Tibial nerve (tissue), 4 donors: ENCODE data around the gene KIZ.

Experiments
- EP300 ChIP-seq, 2 donors: sonication (generic); formaldehyde crosslinking; IDR thresholded peaks; one replicate each; pipeline ENCODE4 v1.6.1; 2017; ENCODE audit warnings: antibody characterized with exemption in 2 of 2, mild to moderate bottlenecking in 1 of 2
- POLR2A ChIP-seq, 2 donors: fragments of 450-650 bp; IDR thresholded peaks; one replicate each; pipeline ENCODE4 v1.6.1; 2017; ENCODE audit warnings: antibody characterized with exemption in 2 of 2, mild to moderate bottlenecking in 2 of 2, moderate library complexity in 2 of 2
- TF ChIP-seq, protein P1 (sequence below), 5 experiments: fragments of 200-600 bp in 3 of 5; fragments of 450-650 bp in 2 of 5; sonication (generic) in 3 of 5; IDR thresholded peaks; one replicate each; pipeline ENCODE4 v1.5.1; 2016 to 2019; ENCODE audit warnings: antibody characterized with exemption in 5 of 5, mild to moderate bottlenecking in 3 of 5, moderate library complexity in 2 of 5

DNA sequence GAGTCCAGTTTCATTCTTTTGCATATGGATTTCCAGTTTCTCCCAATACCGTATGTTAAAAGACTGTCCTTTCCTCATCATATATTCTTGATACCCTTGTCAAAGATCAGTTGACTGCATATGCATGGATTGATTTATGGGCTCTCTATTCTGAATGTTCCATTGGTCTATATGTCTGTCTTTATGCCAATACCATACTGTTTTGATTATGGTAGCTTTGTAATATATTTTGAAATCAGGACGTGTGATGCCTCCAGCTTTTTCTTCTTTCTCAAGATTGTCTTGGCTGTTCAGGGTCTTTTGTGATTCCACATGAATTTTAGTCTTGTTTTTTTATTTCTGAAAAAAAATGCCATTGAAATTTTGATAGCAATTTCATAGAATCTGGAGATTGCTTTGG is 51.9 kb downstream of the KIZ start:
- TF ChIP-seq, protein P1, sequence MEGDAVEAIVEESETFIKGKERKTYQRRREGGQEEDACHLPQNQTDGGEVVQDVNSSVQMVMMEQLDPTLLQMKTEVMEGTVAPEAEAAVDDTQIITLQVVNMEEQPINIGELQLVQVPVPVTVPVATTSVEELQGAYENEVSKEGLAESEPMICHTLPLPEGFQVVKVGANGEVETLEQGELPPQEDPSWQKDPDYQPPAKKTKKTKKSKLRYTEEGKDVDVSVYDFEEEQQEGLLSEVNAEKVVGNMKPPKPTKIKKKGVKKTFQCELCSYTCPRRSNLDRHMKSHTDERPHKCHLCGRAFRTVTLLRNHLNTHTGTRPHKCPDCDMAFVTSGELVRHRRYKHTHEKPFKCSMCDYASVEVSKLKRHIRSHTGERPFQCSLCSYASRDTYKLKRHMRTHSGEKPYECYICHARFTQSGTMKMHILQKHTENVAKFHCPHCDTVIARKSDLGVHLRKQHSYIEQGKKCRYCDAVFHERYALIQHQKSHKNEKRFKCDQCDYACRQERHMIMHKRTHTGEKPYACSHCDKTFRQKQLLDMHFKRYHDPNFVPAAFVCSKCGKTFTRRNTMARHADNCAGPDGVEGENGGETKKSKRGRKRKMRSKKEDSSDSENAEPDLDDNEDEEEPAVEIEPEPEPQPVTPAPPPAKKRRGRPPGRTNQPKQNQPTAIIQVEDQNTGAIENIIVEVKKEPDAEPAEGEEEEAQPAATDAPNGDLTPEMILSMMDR (IDR thresholded peaks at IDR 0.05) = no peak
- TF ChIP-seq POLR2A (IDR thresholded peaks at IDR 0.05) (no peak), EP300 (IDR thresholded peaks at IDR 0.05) (no peak)
